GM23338 (cell line): Measurements from ENCODE around the gene SCLT1. TPM values are rescaled to one million over a fixed set of nuclear protein-coding genes. Genes with fewer than 3 reads are reported as not detected.

Experiments used
- ATAC-seq: fragments of 200-7000 bp; cut with Tn5 transposase; 3 replicates; pipeline ENCODE4 v1.9.1; 2020
- DNase-seq: peaks from one replicate; pipeline ENCODE4 v3.0.0-alpha.2; 2015; ENCODE audit warnings: low spot score
- H2AFZ ChIP-seq: fragments of 200-600 bp; sonication (generic); 2 replicates; pipeline ENCODE4 v1.8.0; 2016; ENCODE audit warnings: antibody characterized with exemption, mild to moderate bottlenecking, moderate library complexity
- H3F3A ChIP-seq: fragments of 200-600 bp; sonication (generic); replicated peaks from 2 replicates; pipeline ENCODE4 v1.8.0; 2017; ENCODE audit warnings: antibody characterized with exemption, mixed run types, low read depth
- H3K27ac ChIP-seq: fragments of 200-600 bp; sonication (generic); 2 replicates; pipeline ENCODE4 v1.6.1; 2016; ENCODE audit warnings: low read depth
- H3K27me3 ChIP-seq: fragments of 200-600 bp; sonication (generic); 2 replicates; pipeline ENCODE4 v1.8.0; 2016; ENCODE audit warnings: mild to moderate bottlenecking, mixed run types, moderate library complexity; ENCODE audit not compliant: insufficient read depth
- H3K36me3 ChIP-seq: fragments of 200-600 bp; sonication (generic); 2 replicates; pipeline ENCODE4 v1.8.0; 2016; ENCODE audit warnings: mild to moderate bottlenecking; ENCODE audit not compliant: insufficient read depth
- H3K4me1 ChIP-seq: fragments of 200-600 bp; sonication (generic); 2 replicates; pipeline ENCODE4 v1.8.0; 2016; ENCODE audit warnings: mild to moderate bottlenecking, moderate library complexity; ENCODE audit not compliant: insufficient read depth
- H3K4me2 ChIP-seq: fragments of 200-600 bp; sonication (generic); 2 replicates; pipeline ENCODE4 v1.7.1; 2017; ENCODE audit warnings: mixed run types
- H3K4me3 ChIP-seq: fragments of 200-600 bp; sonication (generic); 2 replicates; pipeline ENCODE4 v1.6.1; 2016; ENCODE audit warnings: mixed run types
- H3K79me2 ChIP-seq: fragments of 200-600 bp; sonication (generic); replicated peaks from 2 replicates; pipeline ENCODE4 v1.8.0; 2017; ENCODE audit warnings: mild to moderate bottlenecking; ENCODE audit not compliant: insufficient read depth
- H3K9me2 ChIP-seq: fragments of 200-600 bp; sonication (generic); 2 replicates; pipeline ENCODE4 v1.8.0; 2017; ENCODE audit not compliant: insufficient read depth
- H4K20me1 ChIP-seq: fragments of 200-600 bp; sonication (generic); replicated peaks from 2 replicates; pipeline ENCODE4 v1.8.0; 2017; ENCODE audit warnings: mild to moderate bottlenecking; ENCODE audit not compliant: insufficient read depth
- H3K27ac Mint-ChIP-seq: 2 replicates; pipeline ENCODE4 v1.8.0; 2020; ENCODE audit warnings: inconsistent platforms, mild to moderate bottlenecking, moderate library complexity, mixed read lengths
- H3K27me3 Mint-ChIP-seq: 3 replicates; pipeline ENCODE4 v1.8.0; 2022; ENCODE audit warnings: low read depth, mild to moderate bottlenecking, moderate library complexity, mixed read lengths, inconsistent platforms; ENCODE audit not compliant: insufficient read depth, poor library complexity
- H3K36me3 Mint-ChIP-seq: 3 replicates; pipeline ENCODE4 v1.8.0; 2021; ENCODE audit warnings: low read depth, mild to moderate bottlenecking, inconsistent platforms, moderate library complexity, mixed read lengths
- H3K4me1 Mint-ChIP-seq: 3 replicates; pipeline ENCODE4 v1.8.0; 2020; ENCODE audit warnings: mild to moderate bottlenecking, inconsistent platforms, mixed read lengths
- H3K4me3 Mint-ChIP-seq: 3 replicates; pipeline ENCODE4 v1.8.0; 2021; ENCODE audit warnings: moderate library complexity, mild to moderate bottlenecking, inconsistent platforms, mixed read lengths
- H3K9me3 Mint-ChIP-seq: 3 replicates; pipeline ENCODE4 v1.8.0; 2020; ENCODE audit warnings: moderate library complexity, mild to moderate bottlenecking, inconsistent platforms, mixed read lengths
- CREB1 ChIP-seq: fragments of 250-450 bp; sonication (Bioruptor Pico); IDR thresholded peaks from 2 replicates; pipeline ENCODE4 v1.5.0; 2020; ENCODE audit warnings: low read depth, mild to moderate bottlenecking, moderate library complexity
- EZH2 ChIP-seq: fragments of 200-600 bp; sonication (generic); IDR thresholded peaks from one replicate; pipeline ENCODE4 v1.8.0; 2017; ENCODE audit warnings: antibody characterized with exemption, mild to moderate bottlenecking, low read depth; ENCODE audit not compliant: unreplicated experiment
- EZH2phosphoT487 ChIP-seq: fragments of 200-600 bp; sonication (generic); IDR thresholded peaks from one replicate; pipeline ENCODE4 v1.8.1; 2018; ENCODE audit warnings: antibody characterized with exemption; ENCODE audit not compliant: unreplicated experiment
- JUNB ChIP-seq: IDR thresholded peaks from one replicate; pipeline ENCODE4 v1.6.1; 2016; ENCODE audit warnings: antibody characterized with exemption; ENCODE audit not compliant: unreplicated experiment
- NANOG ChIP-seq: IDR thresholded peaks from 2 replicates; pipeline ENCODE4 v1.6.1; 2016; ENCODE audit warnings: antibody characterized with exemption, borderline replicate concordance
- POLR2AphosphoS5 ChIP-seq: IDR thresholded peaks from 2 replicates; pipeline ENCODE4 v1.6.1; 2016; ENCODE audit warnings: antibody characterized with exemption, low read depth
- STAT1 ChIP-seq: IDR thresholded peaks from one replicate; pipeline ENCODE4 v1.6.1; 2016; ENCODE audit warnings: antibody characterized with exemption; ENCODE audit not compliant: unreplicated experiment
- ZNF114 ChIP-seq: fragments of 250-450 bp; sonication (Bioruptor Pico); IDR thresholded peaks from 2 replicates; pipeline ENCODE4 v1.5.0; 2020; ENCODE audit warnings: mild to moderate bottlenecking, moderate library complexity
- ZNF331 ChIP-seq: fragments of 250-450 bp; sonication (Bioruptor Pico); IDR thresholded peaks from 2 replicates; pipeline ENCODE4 v1.5.0; 2020; ENCODE audit warnings: low read depth, mild to moderate bottlenecking, moderate library complexity
- polyA plus RNA-seq: library from polyadenylated mRNA; unstranded; fragments of >200 nt; fragmentation: Nextera tagmentation; extraction: Ambion mirVana; gene quantifications from 2 replicates; pipeline ENCODE4 v1.2.1, GENCODE V29; 2016
- total RNA-seq: library from RNA; depleted of rRNA; stranded (reverse); fragments of >200 nt; shearing (Covaris generic); gene quantifications from 2 replicates; pipeline ENCODE4 v1.2.3, GENCODE V29; 2014
- TF ChIP-seq, protein P1 (sequence below): fragments of 250-450 bp; sonication (Bioruptor Pico); IDR thresholded peaks from 2 replicates; pipeline ENCODE4 v1.5.0; 2020; ENCODE audit warnings: mild to moderate bottlenecking, moderate library complexity
- TF ChIP-seq, protein P2 (sequence below): IDR thresholded peaks from 2 replicates; pipeline ENCODE4 v1.6.1; 2016; ENCODE audit warnings: antibody characterized with exemption
- TF ChIP-seq, protein P3 (sequence below): IDR thresholded peaks from one replicate; pipeline ENCODE4 v1.6.1; 2018; ENCODE audit warnings: antibody characterized with exemption; ENCODE audit not compliant: unreplicated experiment
- TF ChIP-seq, protein P4 (sequence below), 2 experiments: fragments of 200-600 bp in 1 of 2; sonication (generic) in 1 of 2; conservative IDR thresholded peaks; 2 replicates each; pipeline versions ENCODE4 v1.5.1 to v1.6.1; 2016 to 2017; ENCODE audit warnings: antibody characterized with exemption in 2 of 2, low read depth in 2 of 2, mild to moderate bottlenecking in 2 of 2, moderate library complexity in 1 of 2

The SCLT1 gene
- total and polyA plus RNA-seq, 2 experiments from 2014 or later: 18.5 to 18.9 TPM

DNA sequence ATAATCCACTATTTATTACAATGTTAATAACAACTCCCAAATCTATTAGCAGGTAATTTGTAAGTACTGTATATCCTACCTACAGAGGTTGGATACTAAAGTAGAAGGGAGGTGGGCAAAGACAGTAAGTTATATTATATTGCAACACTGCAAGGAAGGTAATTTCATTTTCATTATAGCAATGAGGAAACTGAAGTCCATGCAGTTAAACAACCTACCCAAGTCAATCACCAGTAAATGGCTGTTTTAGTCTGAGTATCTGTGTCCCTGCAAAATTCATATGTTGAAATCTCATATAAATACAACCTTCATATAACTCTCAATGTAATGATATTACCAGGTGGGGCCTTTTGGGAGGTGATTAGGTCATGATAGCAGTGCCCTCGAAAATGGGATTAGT lies 114.4 kb downstream of the SCLT1 start (continued):
- TF ChIP-seq CREB1: no peak

DNA sequence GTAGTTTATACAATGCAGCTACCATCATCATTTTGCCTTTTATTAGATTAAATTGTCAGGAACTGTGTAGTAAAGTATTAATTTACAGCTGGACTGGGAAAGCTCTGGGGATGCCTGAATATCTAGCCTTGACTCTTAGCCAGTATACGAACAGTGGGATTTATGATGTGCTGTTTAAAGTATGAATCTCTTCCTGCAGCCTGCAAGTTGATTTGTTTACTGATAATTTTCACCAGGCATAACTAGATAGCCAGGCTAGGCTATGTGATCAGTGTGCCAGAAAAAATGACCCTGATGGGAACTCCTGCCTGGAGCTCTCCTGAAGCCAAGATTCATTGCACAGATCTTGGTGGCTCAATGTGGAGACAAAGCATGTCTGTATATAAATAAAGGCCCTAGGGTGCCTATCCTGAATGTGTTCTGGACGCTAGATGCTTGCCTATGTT lies 119.2 kb downstream of the SCLT1 start:
- no peaks in the 10 kb centered on the region for H3K4me1 Mint-ChIP-seq
- H3K9me3 Mint-ChIP-seq: no peaks in the 10 kb centered on the region
- H3K4me3 Mint-ChIP-seq: no peak overlapping the region
- no peak overlapping the region for H2AFZ ChIP-seq
- H3K27me3 ChIP-seq: no peaks in the 10 kb centered on the region
- DNase-seq (no peak), ATAC-seq (no peak)
- H3K4me3 ChIP-seq: no peak overlapping the region
- no peaks in the 10 kb centered on the region for H4K20me1 ChIP-seq
- no peaks in the 10 kb centered on the region for H3K79me2 ChIP-seq
- no peaks in the 10 kb centered on the region for H3K36me3 ChIP-seq
- H3K4me2 ChIP-seq: no peak overlapping the region
- no peak overlapping the region for H3K27ac Mint-ChIP-seq
- no peaks in the 10 kb centered on the region for H3K36me3 Mint-ChIP-seq
- no peak for TF ChIP-seq POLR2AphosphoS5
- TF ChIP-seq, protein P1, sequence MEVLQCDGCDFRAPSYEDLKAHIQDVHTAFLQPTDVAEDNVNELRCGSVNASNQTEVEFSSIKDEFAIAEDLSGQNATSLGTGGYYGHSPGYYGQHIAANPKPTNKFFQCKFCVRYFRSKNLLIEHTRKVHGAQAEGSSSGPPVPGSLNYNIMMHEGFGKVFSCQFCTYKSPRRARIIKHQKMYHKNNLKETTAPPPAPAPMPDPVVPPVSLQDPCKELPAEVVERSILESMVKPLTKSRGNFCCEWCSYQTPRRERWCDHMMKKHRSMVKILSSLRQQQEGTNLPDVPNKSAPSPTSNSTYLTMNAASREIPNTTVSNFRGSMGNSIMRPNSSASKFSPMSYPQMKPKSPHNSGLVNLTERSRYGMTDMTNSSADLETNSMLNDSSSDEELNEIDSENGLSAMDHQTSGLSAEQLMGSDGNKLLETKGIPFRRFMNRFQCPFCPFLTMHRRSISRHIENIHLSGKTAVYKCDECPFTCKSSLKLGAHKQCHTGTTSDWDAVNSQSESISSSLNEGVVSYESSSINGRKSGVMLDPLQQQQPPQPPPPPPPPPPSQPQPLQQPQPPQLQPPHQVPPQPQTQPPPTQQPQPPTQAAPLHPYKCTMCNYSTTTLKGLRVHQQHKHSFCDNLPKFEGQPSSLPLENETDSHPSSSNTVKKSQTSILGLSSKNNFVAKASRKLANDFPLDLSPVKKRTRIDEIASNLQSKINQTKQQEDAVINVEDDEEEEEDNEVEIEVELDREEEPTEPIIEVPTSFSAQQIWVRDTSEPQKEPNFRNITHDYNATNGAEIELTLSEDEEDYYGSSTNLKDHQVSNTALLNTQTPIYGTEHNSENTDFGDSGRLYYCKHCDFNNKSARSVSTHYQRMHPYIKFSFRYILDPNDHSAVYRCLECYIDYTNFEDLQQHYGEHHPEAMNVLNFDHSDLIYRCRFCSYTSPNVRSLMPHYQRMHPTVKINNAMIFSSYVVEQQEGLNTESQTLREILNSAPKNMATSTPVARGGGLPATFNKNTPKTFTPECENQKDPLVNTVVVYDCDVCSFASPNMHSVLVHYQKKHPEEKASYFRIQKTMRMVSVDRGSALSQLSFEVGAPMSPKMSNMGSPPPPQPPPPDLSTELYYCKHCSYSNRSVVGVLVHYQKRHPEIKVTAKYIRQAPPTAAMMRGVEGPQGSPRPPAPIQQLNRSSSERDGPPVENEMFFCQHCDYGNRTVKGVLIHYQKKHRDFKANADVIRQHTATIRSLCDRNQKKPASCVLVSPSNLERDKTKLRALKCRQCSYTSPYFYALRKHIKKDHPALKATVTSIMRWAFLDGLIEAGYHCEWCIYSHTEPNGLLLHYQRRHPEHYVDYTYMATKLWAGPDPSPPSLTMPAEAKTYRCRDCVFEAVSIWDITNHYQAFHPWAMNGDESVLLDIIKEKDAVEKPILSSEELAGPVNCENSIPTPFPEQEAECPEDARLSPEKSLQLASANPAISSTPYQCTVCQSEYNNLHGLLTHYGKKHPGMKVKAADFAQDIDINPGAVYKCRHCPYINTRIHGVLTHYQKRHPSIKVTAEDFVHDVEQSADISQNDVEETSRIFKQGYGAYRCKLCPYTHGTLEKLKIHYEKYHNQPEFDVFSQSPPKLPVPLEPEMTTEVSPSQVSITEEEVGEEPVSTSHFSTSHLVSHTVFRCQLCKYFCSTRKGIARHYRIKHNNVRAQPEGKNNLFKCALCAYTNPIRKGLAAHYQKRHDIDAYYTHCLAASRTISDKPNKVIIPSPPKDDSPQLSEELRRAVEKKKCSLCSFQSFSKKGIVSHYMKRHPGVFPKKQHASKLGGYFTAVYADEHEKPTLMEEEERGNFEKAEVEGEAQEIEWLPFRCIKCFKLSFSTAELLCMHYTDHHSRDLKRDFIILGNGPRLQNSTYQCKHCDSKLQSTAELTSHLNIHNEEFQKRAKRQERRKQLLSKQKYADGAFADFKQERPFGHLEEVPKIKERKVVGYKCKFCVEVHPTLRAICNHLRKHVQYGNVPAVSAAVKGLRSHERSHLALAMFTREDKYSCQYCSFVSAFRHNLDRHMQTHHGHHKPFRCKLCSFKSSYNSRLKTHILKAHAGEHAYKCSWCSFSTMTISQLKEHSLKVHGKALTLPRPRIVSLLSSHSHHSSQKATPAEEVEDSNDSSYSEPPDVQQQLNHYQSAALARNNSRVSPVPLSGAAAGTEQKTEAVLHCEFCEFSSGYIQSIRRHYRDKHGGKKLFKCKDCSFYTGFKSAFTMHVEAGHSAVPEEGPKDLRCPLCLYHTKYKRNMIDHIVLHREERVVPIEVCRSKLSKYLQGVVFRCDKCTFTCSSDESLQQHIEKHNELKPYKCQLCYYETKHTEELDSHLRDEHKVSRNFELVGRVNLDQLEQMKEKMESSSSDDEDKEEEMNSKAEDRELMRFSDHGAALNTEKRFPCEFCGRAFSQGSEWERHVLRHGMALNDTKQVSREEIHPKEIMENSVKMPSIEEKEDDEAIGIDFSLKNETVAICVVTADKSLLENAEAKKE: no peak
- TF ChIP-seq STAT1: no peak
- no peak for TF ChIP-seq ZNF331 (CRISPR knock-in tag)
- no peak for TF ChIP-seq EZH2phosphoT487
- TF ChIP-seq, protein P2, sequence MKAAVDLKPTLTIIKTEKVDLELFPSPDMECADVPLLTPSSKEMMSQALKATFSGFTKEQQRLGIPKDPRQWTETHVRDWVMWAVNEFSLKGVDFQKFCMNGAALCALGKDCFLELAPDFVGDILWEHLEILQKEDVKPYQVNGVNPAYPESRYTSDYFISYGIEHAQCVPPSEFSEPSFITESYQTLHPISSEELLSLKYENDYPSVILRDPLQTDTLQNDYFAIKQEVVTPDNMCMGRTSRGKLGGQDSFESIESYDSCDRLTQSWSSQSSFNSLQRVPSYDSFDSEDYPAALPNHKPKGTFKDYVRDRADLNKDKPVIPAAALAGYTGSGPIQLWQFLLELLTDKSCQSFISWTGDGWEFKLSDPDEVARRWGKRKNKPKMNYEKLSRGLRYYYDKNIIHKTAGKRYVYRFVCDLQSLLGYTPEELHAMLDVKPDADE: no peak
- no peak for TF ChIP-seq EZH2
- TF ChIP-seq, protein P3, sequence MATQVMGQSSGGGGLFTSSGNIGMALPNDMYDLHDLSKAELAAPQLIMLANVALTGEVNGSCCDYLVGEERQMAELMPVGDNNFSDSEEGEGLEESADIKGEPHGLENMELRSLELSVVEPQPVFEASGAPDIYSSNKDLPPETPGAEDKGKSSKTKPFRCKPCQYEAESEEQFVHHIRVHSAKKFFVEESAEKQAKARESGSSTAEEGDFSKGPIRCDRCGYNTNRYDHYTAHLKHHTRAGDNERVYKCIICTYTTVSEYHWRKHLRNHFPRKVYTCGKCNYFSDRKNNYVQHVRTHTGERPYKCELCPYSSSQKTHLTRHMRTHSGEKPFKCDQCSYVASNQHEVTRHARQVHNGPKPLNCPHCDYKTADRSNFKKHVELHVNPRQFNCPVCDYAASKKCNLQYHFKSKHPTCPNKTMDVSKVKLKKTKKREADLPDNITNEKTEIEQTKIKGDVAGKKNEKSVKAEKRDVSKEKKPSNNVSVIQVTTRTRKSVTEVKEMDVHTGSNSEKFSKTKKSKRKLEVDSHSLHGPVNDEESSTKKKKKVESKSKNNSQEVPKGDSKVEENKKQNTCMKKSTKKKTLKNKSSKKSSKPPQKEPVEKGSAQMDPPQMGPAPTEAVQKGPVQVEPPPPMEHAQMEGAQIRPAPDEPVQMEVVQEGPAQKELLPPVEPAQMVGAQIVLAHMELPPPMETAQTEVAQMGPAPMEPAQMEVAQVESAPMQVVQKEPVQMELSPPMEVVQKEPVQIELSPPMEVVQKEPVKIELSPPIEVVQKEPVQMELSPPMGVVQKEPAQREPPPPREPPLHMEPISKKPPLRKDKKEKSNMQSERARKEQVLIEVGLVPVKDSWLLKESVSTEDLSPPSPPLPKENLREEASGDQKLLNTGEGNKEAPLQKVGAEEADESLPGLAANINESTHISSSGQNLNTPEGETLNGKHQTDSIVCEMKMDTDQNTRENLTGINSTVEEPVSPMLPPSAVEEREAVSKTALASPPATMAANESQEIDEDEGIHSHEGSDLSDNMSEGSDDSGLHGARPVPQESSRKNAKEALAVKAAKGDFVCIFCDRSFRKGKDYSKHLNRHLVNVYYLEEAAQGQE: no peak
- no peak for TF ChIP-seq JUNB
- no peak for TF ChIP-seq NANOG
- TF ChIP-seq, protein P4, sequence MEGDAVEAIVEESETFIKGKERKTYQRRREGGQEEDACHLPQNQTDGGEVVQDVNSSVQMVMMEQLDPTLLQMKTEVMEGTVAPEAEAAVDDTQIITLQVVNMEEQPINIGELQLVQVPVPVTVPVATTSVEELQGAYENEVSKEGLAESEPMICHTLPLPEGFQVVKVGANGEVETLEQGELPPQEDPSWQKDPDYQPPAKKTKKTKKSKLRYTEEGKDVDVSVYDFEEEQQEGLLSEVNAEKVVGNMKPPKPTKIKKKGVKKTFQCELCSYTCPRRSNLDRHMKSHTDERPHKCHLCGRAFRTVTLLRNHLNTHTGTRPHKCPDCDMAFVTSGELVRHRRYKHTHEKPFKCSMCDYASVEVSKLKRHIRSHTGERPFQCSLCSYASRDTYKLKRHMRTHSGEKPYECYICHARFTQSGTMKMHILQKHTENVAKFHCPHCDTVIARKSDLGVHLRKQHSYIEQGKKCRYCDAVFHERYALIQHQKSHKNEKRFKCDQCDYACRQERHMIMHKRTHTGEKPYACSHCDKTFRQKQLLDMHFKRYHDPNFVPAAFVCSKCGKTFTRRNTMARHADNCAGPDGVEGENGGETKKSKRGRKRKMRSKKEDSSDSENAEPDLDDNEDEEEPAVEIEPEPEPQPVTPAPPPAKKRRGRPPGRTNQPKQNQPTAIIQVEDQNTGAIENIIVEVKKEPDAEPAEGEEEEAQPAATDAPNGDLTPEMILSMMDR (conservative IDR thresholded peaks at IDR 0.05; ENCODE audit: low read depth in 2 of 2): no peak
- TF ChIP-seq CREB1: no peak
- no peak for TF ChIP-seq ZNF114
- H3K9me2 ChIP-seq: no peaks in the 10 kb centered on the region
- H3K27ac ChIP-seq: no peak overlapping the region
- no peaks in the 10 kb centered on the region for H3K27me3 Mint-ChIP-seq
- H3K4me1 ChIP-seq: no peaks in the 10 kb centered on the region
- H3F3A ChIP-seq: no peaks in the 10 kb centered on the region
